SK-N-SH (cell line): ENCODE data around the gene MACROD2. TPM values are rescaled to one million over a fixed set of nuclear protein-coding genes. Genes with fewer than 3 reads are reported as not detected.

Experiments used
- CTCF ChIA-PET: fragments of 300-600, 350-600 bp; formaldehyde crosslinking; extraction: SDS; loops from one replicate; lab custom pipeline; 2021; lab: Yijun Ruan, JAX
- POLR2A ChIA-PET: fragments of 350-600 bp; sonication (Branson Sonifier 250); formaldehyde crosslinking; extraction: SDS; loops from one replicate; lab custom pipeline; 2020; ENCODE audit warnings: antibody characterized with exemption, inconsistent platforms; lab: Yijun Ruan, JAX
- DNase-seq: peaks from one replicate; pipeline ENCODE4 v3.0.0; 2012
- H2AFZ ChIP-seq: fragments of 200-600 bp; sonication (generic); 2 replicates; pipeline ENCODE4 v1.8.1; 2016; ENCODE audit warnings: antibody characterized with exemption, mild to moderate bottlenecking, low read depth
- H3F3A ChIP-seq: fragments of 200-600 bp; sonication (generic); replicated peaks from 2 replicates; pipeline ENCODE3; 2016; ENCODE audit warnings: antibody characterized with exemption, mild to moderate bottlenecking; ENCODE audit not compliant: insufficient read depth
- H3K27ac ChIP-seq, 2 experiments: fragments of 200-500 bp in 1 of 2; fragments of 200-600 bp in 1 of 2; sonication (Bioruptor generic) in 1 of 2; sonication (generic), shearing (Covaris generic) in 1 of 2; 2 replicates each; pipeline versions ENCODE4 v1.5.1 to v1.6.1; 2014 to 2016; ENCODE audit warnings: low read depth in 2 of 2, inconsistent platforms in 1 of 2, low read length in 1 of 2, mild to moderate bottlenecking in 1 of 2, mixed read lengths in 1 of 2
- H3K27me3 ChIP-seq: fragments of 200-600 bp; sonication (generic), shearing (Covaris generic); 2 replicates; pipeline ENCODE4 v1.6.1; 2016; ENCODE audit warnings: mixed run types; ENCODE audit not compliant: insufficient read depth
- H3K36me3 ChIP-seq, 2 experiments: fragments of 200-500 bp in 1 of 2; fragments of 200-600 bp in 1 of 2; sonication (Bioruptor generic) in 1 of 2; sonication (generic) in 1 of 2; replicated peaks in 1 of 2; 2 replicates each; pipeline versions ENCODE3 to v1.5.1; 2014 to 2016; ENCODE audit warnings: low read length in 1 of 2, mild to moderate bottlenecking in 1 of 2; ENCODE audit not compliant: insufficient read depth in 2 of 2, control insufficient read depth in 1 of 2
- H3K4me1 ChIP-seq, 2 experiments: fragments of 200-500 bp in 1 of 2; fragments of 200-600 bp in 1 of 2; sonication (Bioruptor generic) in 1 of 2; sonication (generic), shearing (Covaris generic) in 1 of 2; 2 replicates each; pipeline versions ENCODE4 v1.5.1 to v1.6.1; 2014 to 2016; ENCODE audit warnings: low read depth in 1 of 2, low read length in 1 of 2, mixed run types in 1 of 2; ENCODE audit not compliant: insufficient read depth in 2 of 2, control insufficient read depth in 1 of 2
- H3K4me2 ChIP-seq: fragments of 200-600 bp; sonication (generic), shearing (Covaris generic); 2 replicates; pipeline ENCODE4 v1.6.1; 2017; ENCODE audit warnings: mixed run types
- H3K4me3 ChIP-seq, 2 experiments: fragments of 200-500 bp in 1 of 2; fragments of 200-600 bp in 1 of 2; sonication (Bioruptor generic) in 1 of 2; sonication (generic), shearing (Covaris generic) in 1 of 2; 2 replicates each; pipeline versions ENCODE4 v1.5.1 to v1.8.1; 2014 to 2016; ENCODE audit warnings: low read depth in 2 of 2, inconsistent platforms in 1 of 2, low read length in 1 of 2, mild to moderate bottlenecking in 1 of 2, mixed read lengths in 1 of 2, moderate library complexity in 1 of 2
- H3K79me2 ChIP-seq: fragments of 200-600 bp; sonication (generic); 2 replicates; pipeline ENCODE4 v1.8.1; 2017; ENCODE audit warnings: mild to moderate bottlenecking; ENCODE audit not compliant: insufficient read depth
- H3K9ac ChIP-seq: fragments of 200-600 bp; sonication (generic); 2 replicates; pipeline ENCODE4 v1.6.1; 2017; ENCODE audit warnings: mixed run types
- H3K9me2 ChIP-seq: fragments of 200-600 bp; sonication (generic); 2 replicates; pipeline ENCODE4 v1.6.1; 2017; ENCODE audit warnings: mixed run types
- H3K9me3 ChIP-seq: fragments of 200-600 bp; sonication (generic); 2 replicates; pipeline ENCODE4 v1.6.1; 2017; ENCODE audit warnings: mixed run types, mild to moderate bottlenecking, moderate library complexity
- H4K20me1 ChIP-seq: fragments of 200-600 bp; sonication (generic); 2 replicates; pipeline ENCODE4 v1.6.1; 2017; ENCODE audit warnings: mild to moderate bottlenecking, mixed run types; ENCODE audit not compliant: insufficient read depth
- CHD2 ChIP-seq: fragments of 150-350 bp; IDR thresholded peaks from 2 replicates; pipeline ENCODE4 v1.6.1; 2018; ENCODE audit warnings: low read length; ENCODE audit not compliant: partially characterized antibody
- CTCF ChIP-seq: fragments of 200-600 bp; sonication (generic); IDR thresholded peaks from 2 replicates; pipeline ENCODE4 v1.6.1; 2017; ENCODE audit warnings: antibody characterized with exemption, mild to moderate bottlenecking, moderate library complexity
- ELF1 ChIP-seq: IDR thresholded peaks from 2 replicates; pipeline ENCODE4 v1.4.0; 2012
- EP300 ChIP-seq, 2 experiments: IDR thresholded peaks; 2 replicates each; pipeline versions ENCODE4 v1.4.0 to v1.6.1; 2012; ENCODE audit warnings: borderline replicate concordance in 1 of 2, low read depth in 1 of 2, low read length in 1 of 2
- FOSL2 ChIP-seq: IDR thresholded peaks from 2 replicates; pipeline ENCODE4 v1.4.0; 2012; ENCODE audit warnings: low read depth, mild to moderate bottlenecking, moderate library complexity, borderline replicate concordance
- GABPA ChIP-seq: IDR thresholded peaks from 2 replicates; pipeline ENCODE4 v1.4.0; 2012; ENCODE audit warnings: low read depth, mild to moderate bottlenecking
- GATA2 ChIP-seq: sonication (generic); formaldehyde crosslinking; IDR thresholded peaks from 2 replicates; pipeline ENCODE4 v1.5.0; 2020; ENCODE audit warnings: mild to moderate bottlenecking, missing genetic modification reagents
- MAX ChIP-seq: IDR thresholded peaks from 2 replicates; pipeline ENCODE4 v1.4.0; 2012; ENCODE audit warnings: low read depth
- MEF2A ChIP-seq: IDR thresholded peaks from 2 replicates; pipeline ENCODE4 v1.4.0; 2012; ENCODE audit warnings: low read depth, borderline replicate concordance
- NFIC ChIP-seq: IDR thresholded peaks from 2 replicates; pipeline ENCODE4 v1.4.0; 2012; ENCODE audit warnings: borderline replicate concordance
- NRF1 ChIP-seq: IDR thresholded peaks from 2 replicates; pipeline ENCODE4 v1.6.1; 2012; ENCODE audit warnings: low read depth, mild to moderate bottlenecking, low read length
- RCOR1 ChIP-seq: fragments of 150-350 bp; IDR thresholded peaks from 2 replicates; pipeline ENCODE4 v1.6.1; 2017; ENCODE audit warnings: antibody characterized with exemption, low read length
- REST ChIP-seq: IDR thresholded peaks from 2 replicates; pipeline ENCODE4 v1.6.1; 2012; ENCODE audit warnings: mild to moderate bottlenecking, low read depth, low read length, moderate library complexity
- RXRA ChIP-seq: IDR thresholded peaks from 2 replicates; pipeline ENCODE4 v1.4.0; 2012; ENCODE audit warnings: low read depth, mild to moderate bottlenecking, borderline replicate concordance
- SIN3A ChIP-seq: IDR thresholded peaks from 2 replicates; pipeline ENCODE4 v1.6.1; 2012; ENCODE audit warnings: low read depth, mild to moderate bottlenecking, low read length, moderate library complexity, borderline replicate concordance
- SMC3 ChIP-seq: IDR thresholded peaks from 2 replicates; pipeline ENCODE4 v1.6.1; 2012; ENCODE audit warnings: low read depth, low read length, improper control_type of control experiment
- TCF12 ChIP-seq: IDR thresholded peaks from 2 replicates; pipeline ENCODE4 v1.4.0; 2012
- TEAD4 ChIP-seq: IDR thresholded peaks from 2 replicates; pipeline ENCODE4 v1.4.0; 2012; ENCODE audit warnings: mild to moderate bottlenecking, borderline replicate concordance; ENCODE audit not compliant: insufficient read depth
- USF1 ChIP-seq: IDR thresholded peaks from 2 replicates; pipeline ENCODE4 v1.4.0; 2012; ENCODE audit warnings: low read depth, borderline replicate concordance
- USF2 ChIP-seq: fragments of 150-350 bp; IDR thresholded peaks from 2 replicates; pipeline ENCODE4 v1.6.1; 2017; ENCODE audit warnings: antibody characterized with exemption, low read length, low read depth, borderline replicate concordance
- YY1 ChIP-seq: IDR thresholded peaks from 2 replicates; pipeline ENCODE4 v1.4.0; 2012; ENCODE audit warnings: low read depth, mild to moderate bottlenecking
- WGBS: methylation state at CpG from one replicate; pipeline ENCODE4 v1.1.6; 2017; ENCODE audit warnings: low lambda C conversion rate; 5-methylcytosine and 5-hydroxymethylcytosine counted together
- polyA plus RNA-seq, 3 experiments: library from polyadenylated mRNA; depleted of rRNA; stranded (reverse); fragments of >200 nt; gene quantifications; 2 replicates each; pipeline ENCODE4 v1.2.3, GENCODE V29; 2012

MACROD2 gene
- polyA plus RNA-seq, 1 of the 3 experiments (the other 2 are of a cell fraction), result 0.33 TPM

GRCh38 chr20:15399781-15400180 is 1404.5 kb downstream of the MACROD2 start:
- Histone ChIP-seq H3K27ac (no peak overlapping the region), H3K4me3 (no peak overlapping the region), H3K4me2 (no peak overlapping the region), H4K20me1 (no peaks in the 10 kb centered on the region), H3K79me2 (no peaks in the 10 kb centered on the region), H3K9me2 (no peaks in the 10 kb centered on the region), H3K36me3 (no peaks in the 10 kb centered on the region), H3K9me3 (no peaks in the 10 kb centered on the region), H2AFZ (no peak overlapping the region), H3K4me1 (no peaks in the 10 kb centered on the region), H3K27me3 (no peaks in the 10 kb centered on the region), H3K9ac (no peak overlapping the region), H3F3A (no peaks in the 10 kb centered on the region)
- no peak for TF ChIP-seq RXRA
- no peak for TF ChIP-seq FOSL2
- TF ChIP-seq GATA2 (CRISPR knock-in tag), result no peak
- no peak for TF ChIP-seq ELF1
- TF ChIP-seq TCF12, result no peak
- no peak for TF ChIP-seq CTCF
- no peak for TF ChIP-seq USF1
- no peak for TF ChIP-seq NRF1
- no peak for TF ChIP-seq SIN3A
- no peak for TF ChIP-seq NFIC
- no peak for TF ChIP-seq TEAD4
- TF ChIP-seq MEF2A, result no peak
- TF ChIP-seq CHD2, result no peak
- no peak for TF ChIP-seq RCOR1
- TF ChIP-seq USF2, result no peak
- 36% methylated on average over 2 of the region's 2 CpGs for WGBS
- CTCF ChIA-PET, result no interaction called here
- POLR2A ChIA-PET, result no interaction called here
- DNase-seq, result no peak

GRCh38 chr20:15406072-15406471 is 1410.8 kb downstream of the MACROD2 start:
- Histone ChIP-seq H3K4me3 (no peak overlapping the region), H3K79me2 (no peaks in the 10 kb centered on the region), H2AFZ (no peak overlapping the region), H3K27me3 (no peaks in the 10 kb centered on the region), H3K4me2 (no peak overlapping the region), H3K27ac (no peak overlapping the region), H3K9me3 (no peaks in the 10 kb centered on the region), H4K20me1 (no peaks in the 10 kb centered on the region), H3K9ac (no peak overlapping the region), H3K9me2 (no peaks in the 10 kb centered on the region), H3K4me1 (no peaks in the 10 kb centered on the region), H3K36me3 (no peaks in the 10 kb centered on the region), H3F3A (no peaks in the 10 kb centered on the region)
- DNase-seq, result no peak
- POLR2A ChIA-PET, result no interaction called here
- 34% methylated on average over 3 of the region's 3 CpGs for WGBS
- CTCF ChIA-PET, result no interaction called here
- TF ChIP-seq GABPA (no peak), TCF12 (no peak), NRF1 (no peak), EP300 (IDR thresholded peaks at IDR 0.05; ENCODE audit: borderline replicate concordance in 1 of 2, low read depth in 1 of 2, low read length in 1 of 2) (no peak), SIN3A (no peak), REST (no peak), USF1 (no peak), MAX (no peak), FOSL2 (no peak), YY1 (no peak), SMC3 (no peak)
